ES-I3 (cell line): Measurements from ENCODE around the gene TEX14.
"Not testable (repeated sequence)": the region's sequence is repeated elsewhere in the genome, so short reads cannot be mapped to it uniquely, and the experiment has no call there.

ENCODE experiments used
- H3K36me3 ChIP-seq: 2 replicates; pipeline ENCODE4 v1.6.1; 2013; ENCODE audit warnings: mild to moderate bottlenecking, low read length, control low read depth, moderate library complexity; ENCODE audit not compliant: insufficient read depth
- H3K4me1 ChIP-seq: 2 replicates; pipeline ENCODE4 v1.6.1; 2013; ENCODE audit warnings: mild to moderate bottlenecking, control low read depth, low read length; ENCODE audit not compliant: insufficient read depth
- H3K9ac ChIP-seq: 2 replicates; pipeline ENCODE4 v1.6.1; 2013; ENCODE audit warnings: low read depth, mild to moderate bottlenecking, low read length, moderate library complexity
- H3K9me3 ChIP-seq: 2 replicates; pipeline ENCODE4 v1.6.1; 2013; ENCODE audit warnings: mild to moderate bottlenecking, low read length, moderate library complexity; ENCODE audit not compliant: control insufficient read depth, insufficient read depth

TEX14 gene

DNA sequence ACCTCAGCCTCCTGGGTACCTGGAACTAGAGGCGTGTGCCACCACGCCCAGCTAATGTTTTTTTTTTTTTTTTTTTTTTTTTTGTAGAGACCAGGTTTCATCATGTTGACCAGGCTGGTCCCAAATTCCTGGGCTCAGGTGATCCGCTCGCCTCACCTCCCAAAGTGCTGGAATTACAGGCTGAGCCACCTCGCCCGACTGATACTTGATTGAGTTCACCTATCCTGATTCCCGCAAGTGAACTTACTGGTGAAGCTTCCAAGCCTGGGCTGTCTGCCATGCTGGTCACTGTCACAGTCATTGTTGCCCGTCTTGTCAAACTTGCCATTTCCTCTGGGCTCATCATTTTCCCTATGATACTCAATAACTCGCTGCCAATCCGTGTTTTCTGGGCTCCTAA lies 106.3 kb downstream of the TEX14 start:
- Histone ChIP-seq H3K36me3 (no peaks in the 10 kb centered on the region), H3K9me3 (no peaks in the 10 kb centered on the region), H3K9ac (no peak overlapping the region), H3K4me1 (no peaks in the 10 kb centered on the region; the same call in 1 of the 2 replicates)

DNA sequence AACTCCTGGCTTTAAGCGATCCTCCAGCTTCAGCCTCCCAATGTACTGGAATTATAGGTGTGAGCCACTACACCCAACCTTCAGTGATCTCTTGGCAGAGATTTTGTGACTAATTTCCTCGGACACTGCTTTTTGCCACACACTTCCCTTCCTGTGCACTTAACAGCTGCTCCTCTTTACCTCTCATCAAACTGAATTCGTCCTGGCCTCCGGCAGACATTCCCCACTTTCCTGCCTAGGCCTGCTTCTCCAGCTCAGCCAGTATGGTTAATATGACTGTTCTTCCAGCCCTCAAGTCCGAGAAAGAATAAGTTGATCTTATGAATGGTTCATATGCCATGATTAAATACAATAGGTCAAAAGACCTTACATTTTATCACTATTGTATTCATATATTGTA lies 108.4 kb downstream of the TEX14 start:
- Histone ChIP-seq H3K4me1 (peaks cover under 1% of the 10 kb centered on the region; the same call in 1 of the 2 replicates), H3K9ac (no peak overlapping the region), H3K9me3 (no peaks in the 10 kb centered on the region), H3K36me3 (no peaks in the 10 kb centered on the region)

DNA sequence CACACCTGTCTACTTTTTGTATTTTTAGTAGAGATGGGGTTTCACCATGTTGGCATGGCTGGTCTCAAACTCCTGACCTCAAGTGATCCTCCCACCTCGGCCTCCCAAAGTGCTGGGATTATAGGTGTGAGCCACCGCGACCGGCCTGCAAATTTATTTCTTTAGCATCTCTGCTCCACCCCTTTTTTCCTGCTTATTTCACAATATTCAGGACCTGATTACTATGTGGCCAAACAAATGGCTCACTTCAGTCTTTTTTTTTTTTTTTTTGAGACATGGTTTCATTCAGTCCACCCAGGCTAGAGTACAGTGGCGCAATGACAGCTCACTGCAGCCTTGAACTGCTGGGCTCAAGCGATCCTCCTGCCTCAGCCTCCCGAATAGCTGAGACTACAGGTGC lies 109.1 kb downstream of the TEX14 start:
- not testable (repeated sequence) for H3K9me3 ChIP-seq, H3K36me3 ChIP-seq, H3K4me1 ChIP-seq, H3K9ac ChIP-seq

DNA sequence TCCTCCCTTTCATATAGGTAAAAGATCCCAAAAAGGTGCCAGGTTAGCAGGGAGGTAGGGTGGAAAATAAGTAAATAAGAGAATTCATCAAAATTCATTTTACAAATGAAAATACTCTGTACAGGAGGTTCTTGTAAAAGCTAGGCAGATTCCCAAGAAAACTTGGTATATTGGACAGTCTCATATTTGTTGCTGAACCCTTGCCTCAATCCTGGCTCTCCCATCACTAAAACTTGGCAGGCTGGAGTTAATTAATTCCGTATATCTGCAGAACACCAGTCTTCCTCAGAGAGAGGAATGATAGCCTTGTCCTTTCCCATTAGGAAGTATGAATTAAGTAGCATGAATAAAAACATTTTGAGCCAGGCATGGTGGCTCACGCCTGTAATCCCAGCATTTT lies 111.2 kb downstream of the TEX14 start:
- no peaks in the 10 kb centered on the region for H3K9me3 ChIP-seq
- no peaks in the 10 kb centered on the region for H3K36me3 ChIP-seq
- H3K9ac ChIP-seq = no peak overlapping the region
- 0 out of 2 replicates have a peak, but pooled peaks cover 5% of the 10 kb centered on the region for H3K4me1 ChIP-seq

DNA sequence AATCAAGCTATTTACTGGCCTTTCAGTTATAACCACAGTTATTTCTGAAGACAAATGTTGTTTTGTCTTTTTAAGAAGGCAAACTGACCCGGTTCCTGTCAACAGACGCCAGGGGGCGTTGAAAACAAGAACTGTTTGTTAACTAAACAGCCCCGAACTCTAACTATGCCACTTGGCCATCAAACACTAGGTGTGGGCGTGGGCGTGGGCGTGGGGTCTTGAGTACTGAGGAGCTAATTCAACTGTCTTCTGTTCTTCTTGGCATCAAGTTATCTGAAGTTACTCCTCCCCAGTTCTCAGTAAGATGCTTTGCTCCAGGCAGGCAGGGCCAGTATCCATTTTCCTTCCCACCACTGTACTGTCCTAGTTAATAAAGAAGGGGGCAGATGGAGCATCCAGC lies 114.1 kb downstream of the TEX14 start:
- no peaks in the 10 kb centered on the region for H3K9me3 ChIP-seq
- H3K4me1 ChIP-seq = 0 out of 2 replicates have a peak, but pooled peaks cover 5% of the 10 kb centered on the region
- no peaks in the 10 kb centered on the region for H3K36me3 ChIP-seq
- no peak overlapping the region for H3K9ac ChIP-seq

DNA sequence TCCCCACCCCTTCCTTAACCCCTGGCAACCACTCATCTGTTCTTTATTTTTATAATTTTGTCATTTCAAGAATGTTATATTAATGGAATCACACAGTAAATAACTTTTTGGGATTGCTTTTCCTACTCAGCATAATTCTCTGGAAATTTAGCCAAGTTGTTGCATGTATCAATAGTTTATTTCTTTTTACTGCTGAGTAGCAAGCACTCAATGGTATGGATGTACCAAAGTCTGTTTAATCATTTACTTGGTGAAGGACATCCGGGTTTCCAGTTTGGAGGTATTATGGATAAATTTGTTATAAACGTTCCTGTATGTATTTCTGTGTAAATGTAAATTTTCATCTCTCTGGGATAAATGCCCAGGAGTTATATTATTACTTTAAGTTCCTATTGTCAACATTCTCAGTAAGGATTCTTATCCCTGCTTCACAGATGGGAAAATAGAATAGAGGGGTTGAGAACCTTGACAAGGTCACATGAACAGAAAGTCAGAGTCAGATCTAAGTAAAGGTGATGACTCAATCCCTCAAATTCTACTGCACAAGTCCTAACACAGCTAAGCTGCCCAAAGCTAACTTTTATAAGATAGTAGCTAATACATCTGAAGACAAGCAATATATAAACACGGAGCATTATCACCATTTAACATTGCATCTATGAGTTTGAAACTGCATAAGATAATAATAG lies 115.0 kb downstream of the TEX14 start:
- H3K9ac ChIP-seq = no peak overlapping the region
- H3K9me3 ChIP-seq = no peaks in the 10 kb centered on the region
- H3K36me3 ChIP-seq = no peaks in the 10 kb centered on the region
- 0 out of 2 replicates have a peak, but pooled peaks cover 5% of the 10 kb centered on the region for H3K4me1 ChIP-seq

DNA sequence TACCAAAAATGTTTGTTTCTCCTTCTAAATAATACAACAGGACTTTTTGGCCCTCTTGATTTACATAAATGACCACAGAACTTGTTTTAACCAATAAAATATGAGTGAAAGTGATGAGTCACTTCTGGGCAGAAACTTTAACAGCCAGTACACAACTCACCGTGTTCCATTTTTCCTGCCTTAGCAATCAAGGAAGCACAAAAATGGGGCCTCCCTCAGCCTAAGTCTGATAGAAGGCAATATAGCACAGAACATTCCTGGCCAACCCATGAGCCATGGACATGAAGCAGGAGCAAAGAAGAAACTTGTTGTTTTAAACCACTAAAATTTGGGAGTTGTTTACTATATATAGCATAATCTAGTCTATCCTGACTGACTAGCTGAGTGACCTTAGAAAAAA lies 116.3 kb downstream of the TEX14 start:
- Histone ChIP-seq H3K36me3 (no peaks in the 10 kb centered on the region), H3K9me3 (no peaks in the 10 kb centered on the region), H3K4me1 (0 out of 2 replicates have a peak, but pooled peaks cover 5% of the 10 kb centered on the region), H3K9ac (no peak overlapping the region)

DNA sequence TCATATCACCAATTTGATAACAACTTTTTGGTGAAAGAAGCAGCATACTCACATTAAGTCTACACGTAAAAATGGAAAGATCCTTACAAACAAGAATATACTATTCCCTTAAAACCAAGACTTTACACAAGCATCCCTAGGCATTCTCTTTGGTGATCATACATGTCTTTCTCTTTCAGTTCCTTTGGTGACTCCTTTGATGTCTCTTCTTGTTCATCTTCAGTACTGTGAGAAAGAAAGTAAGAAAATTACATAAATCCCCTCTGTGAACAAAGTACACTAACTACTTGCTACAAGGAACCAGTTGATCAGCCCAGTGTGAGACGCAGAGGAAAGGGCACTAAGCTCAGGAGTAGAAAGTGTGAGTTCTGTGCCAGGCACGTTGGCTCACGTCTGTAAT lies 117.8 kb downstream of the TEX14 start:
- H3K9ac ChIP-seq = no peak overlapping the region
- H3K4me1 ChIP-seq = 0 out of 2 replicates have a peak, but pooled peaks cover 5% of the 10 kb centered on the region
- H3K9me3 ChIP-seq = no peaks in the 10 kb centered on the region
- H3K36me3 ChIP-seq = no peaks in the 10 kb centered on the region

DNA sequence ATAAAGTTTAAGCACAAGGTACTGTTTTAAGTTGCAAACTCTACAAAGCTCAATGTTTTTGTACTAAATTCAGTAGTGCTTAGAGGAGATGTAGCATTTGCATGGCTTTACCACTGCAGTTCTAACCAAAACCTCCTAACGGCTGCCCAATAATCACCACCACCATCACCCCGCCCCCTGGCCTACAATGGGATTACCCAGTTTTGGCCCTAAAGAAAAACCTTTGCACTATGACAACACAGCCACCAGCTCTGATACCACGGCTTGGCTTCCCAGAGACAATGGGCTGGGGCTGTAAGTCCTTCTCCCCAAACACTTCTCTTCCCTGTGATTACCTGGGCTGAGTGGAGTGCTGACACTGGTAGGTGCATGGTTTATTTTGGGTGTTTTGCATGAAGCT lies 119.0 kb downstream of the TEX14 start:
- peaks cover 10% of the 10 kb centered on the region for H3K4me1 ChIP-seq

DNA sequence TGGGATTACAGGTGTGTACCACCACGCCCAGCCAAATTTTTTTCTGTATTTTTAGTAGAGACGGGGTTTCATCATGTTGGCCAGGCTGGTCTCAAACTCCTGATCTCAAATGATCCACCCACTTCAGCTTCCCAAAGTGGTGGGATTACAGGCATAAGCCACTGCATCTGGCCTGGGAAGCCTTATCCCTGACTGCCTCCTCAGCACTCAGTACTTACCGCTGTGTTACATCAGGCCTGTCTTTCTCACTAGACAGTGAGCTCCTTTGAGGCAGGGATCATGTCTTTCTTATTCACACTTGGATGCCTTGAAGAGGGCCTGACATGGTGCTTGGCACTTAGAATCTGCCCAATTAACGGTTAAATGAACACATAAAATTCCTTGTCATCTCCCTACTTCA lies 121.1 kb downstream of the TEX14 start:
- Histone ChIP-seq H3K9me3 (no peaks in the 10 kb centered on the region), H3K4me1 (peaks cover 20% of the 10 kb centered on the region), H3K36me3 (no peaks in the 10 kb centered on the region), H3K9ac (no peak overlapping the region)

More for the DNA sequence above, 119.0 kb downstream of the TEX14 start:
- Histone ChIP-seq H3K9ac (no peak overlapping the region), H3K36me3 (no peaks in the 10 kb centered on the region), H3K9me3 (no peaks in the 10 kb centered on the region)

DNA sequence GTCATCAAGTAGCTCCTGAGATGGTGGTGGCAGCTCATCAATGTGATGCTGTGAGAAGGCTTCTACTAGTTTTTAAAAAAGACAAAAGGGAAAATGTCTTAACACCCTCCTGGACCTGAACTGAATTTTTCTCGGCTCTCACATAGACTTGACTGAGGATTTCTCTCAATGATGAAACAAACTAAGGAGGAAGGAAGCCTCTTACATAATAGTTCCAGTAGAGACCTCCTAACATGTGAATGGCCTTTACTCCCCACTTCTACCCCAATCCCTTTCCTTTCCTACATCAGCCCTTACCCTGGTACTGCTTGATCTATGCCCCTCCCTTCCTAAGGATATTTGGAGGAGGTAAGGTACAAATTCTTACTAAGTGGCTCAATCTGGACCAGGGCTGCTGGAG lies 122.6 kb downstream of the TEX14 start:
- no peaks in the 10 kb centered on the region for H3K36me3 ChIP-seq
- peaks cover 31% of the 10 kb centered on the region for H3K4me1 ChIP-seq
- no peaks in the 10 kb centered on the region for H3K9me3 ChIP-seq
- H3K9ac ChIP-seq = no peak overlapping the region

DNA sequence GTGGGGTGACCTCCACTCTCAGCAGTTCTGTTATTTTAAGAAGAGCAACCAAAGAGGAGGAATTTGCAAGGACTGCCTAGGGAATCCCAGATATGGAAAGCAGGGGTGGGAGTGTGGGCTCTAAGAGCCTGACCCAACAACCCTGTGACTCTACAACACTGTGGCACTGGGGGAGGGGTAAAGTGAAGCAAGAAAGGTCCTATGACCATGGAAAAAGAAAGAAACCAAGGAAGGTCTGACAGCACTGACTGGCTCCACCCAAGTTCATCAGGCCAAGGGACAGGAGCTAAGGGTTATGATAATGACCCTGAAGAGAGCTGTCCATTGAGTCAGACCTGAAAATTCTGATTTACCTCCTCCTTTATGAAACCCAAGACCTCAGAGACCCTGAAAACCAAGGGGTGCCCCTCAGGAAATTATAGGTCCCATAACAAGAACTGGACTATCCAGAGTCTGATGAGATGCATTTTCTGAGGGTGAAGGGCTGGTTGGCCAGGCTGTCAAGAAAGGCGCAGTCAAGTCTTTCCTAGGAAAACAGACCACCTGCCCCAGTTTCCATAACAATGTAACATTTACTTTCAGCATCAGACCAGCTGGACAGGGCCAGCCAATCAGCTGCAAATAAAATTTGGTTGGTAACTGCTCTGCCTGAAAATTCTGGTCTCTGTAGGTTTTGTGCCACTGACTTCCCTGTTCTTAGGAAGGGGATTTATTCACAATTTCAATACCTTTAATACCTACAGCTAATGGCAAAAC lies 123.6 kb downstream of the TEX14 start:
- H3K9me3 ChIP-seq = no peaks in the 10 kb centered on the region
- peaks cover 31% of the 10 kb centered on the region for H3K4me1 ChIP-seq
- no peak overlapping the region for H3K9ac ChIP-seq
- H3K36me3 ChIP-seq = no peaks in the 10 kb centered on the region

DNA sequence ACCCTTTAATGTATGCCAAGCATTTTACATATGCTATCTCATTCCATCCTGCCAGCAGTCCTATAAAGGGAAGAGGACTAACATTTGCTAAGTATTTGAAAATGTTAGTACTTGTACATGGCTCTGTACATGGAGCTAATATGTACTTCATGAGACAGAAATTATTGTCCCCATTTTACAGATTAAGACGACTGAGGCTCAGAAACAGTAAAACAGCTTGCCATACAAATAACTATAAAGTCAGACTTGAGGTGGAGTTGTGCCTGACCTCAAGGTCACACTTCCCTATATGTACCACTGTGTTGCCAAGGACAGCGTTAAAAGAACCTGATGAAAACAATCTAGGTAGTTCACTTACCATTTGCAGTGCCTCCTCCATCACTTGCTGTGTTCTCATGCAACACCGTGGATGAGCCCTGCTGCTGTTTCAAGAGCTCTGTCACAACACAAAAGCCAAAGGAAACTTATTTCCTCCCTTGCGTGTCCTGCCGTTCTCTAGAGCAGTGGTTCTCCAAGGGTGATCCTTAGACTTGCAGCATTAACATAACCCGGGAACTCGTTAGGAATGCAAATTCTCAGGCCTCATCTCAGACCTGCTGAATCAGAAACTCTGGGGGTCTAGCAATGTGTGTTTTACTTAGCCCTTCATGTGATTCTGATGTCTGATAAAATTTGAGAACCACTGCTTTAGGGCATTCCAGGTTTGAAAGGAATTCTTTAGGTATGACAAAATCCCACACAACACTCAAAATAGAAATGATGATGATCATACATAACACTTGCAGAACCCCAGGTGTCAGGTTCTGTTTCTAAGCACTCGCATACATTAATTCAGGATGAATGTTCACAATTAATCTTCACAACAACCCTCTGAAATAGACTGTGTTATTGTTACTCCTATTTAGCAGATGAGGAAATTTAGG lies 126.2 kb downstream of the TEX14 start:
- H3K9me3 ChIP-seq = no peaks in the 10 kb centered on the region
- H3K4me1 ChIP-seq = peaks cover 31% of the 10 kb centered on the region
- no peak overlapping the region for H3K9ac ChIP-seq

DNA sequence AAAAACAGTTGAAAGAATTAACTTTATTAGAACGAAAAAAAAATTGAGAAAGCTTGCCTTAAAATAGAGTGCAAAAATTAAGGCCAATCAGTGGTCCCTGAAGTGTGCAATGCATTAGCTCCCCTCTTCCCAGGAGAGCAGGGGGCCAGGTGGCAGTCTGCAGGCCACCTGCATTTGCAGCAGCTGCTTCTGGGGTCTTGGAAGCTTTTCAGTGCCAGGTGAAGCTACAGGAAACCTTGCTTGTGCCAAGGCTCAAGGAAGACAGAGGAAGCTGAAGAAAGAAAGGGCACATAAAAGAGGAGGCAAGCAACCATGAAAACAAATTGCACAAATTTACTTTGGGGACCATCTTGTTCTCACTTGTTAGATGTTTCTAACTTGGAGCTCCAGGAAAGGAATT lies 126.9 kb downstream of the TEX14 start:
- H3K9ac ChIP-seq = no peak overlapping the region
- H3K9me3 ChIP-seq = no peaks in the 10 kb centered on the region
- no peaks in the 10 kb centered on the region for H3K36me3 ChIP-seq
- H3K4me1 ChIP-seq = peaks cover 31% of the 10 kb centered on the region

More for the DNA sequence above, 126.2 kb downstream of the TEX14 start:
- H3K36me3 ChIP-seq = no peaks in the 10 kb centered on the region
